Smooth muscle cell (in vitro differentiated cells): ENCODE results near the gene SKI. TPM values are rescaled to one million over a fixed set of nuclear protein-coding genes. Genes with fewer than 3 reads are reported as not detected.

ENCODE experiments used
- DNase-seq: peaks from one replicate; lab custom pipeline; 2025; ENCODE audit not compliant: unreplicated experiment; lab: John Stamatoyannopoulos, UW
- H2AFZ ChIP-seq: fragments of 200-600 bp; sonication (generic); 2 replicates; pipeline ENCODE4 v1.6.0; 2016; ENCODE audit warnings: antibody characterized with exemption, low read depth, mild to moderate bottlenecking
- H3F3A ChIP-seq: fragments of 200-600 bp; sonication (generic); 2 replicates; pipeline ENCODE4 v1.6.0; 2017; ENCODE audit warnings: antibody characterized with exemption, low read depth
- H3K27ac ChIP-seq: fragments of 200-600 bp; sonication (generic); 2 replicates; pipeline ENCODE4 v1.5.1; 2016; ENCODE audit warnings: low read depth, mild to moderate bottlenecking
- H3K27me3 ChIP-seq: fragments of 200-600 bp; sonication (generic); 2 replicates; pipeline ENCODE4 v1.6.1; 2016; ENCODE audit warnings: low read depth, mild to moderate bottlenecking
- H3K36me3 ChIP-seq: fragments of 200-600 bp; sonication (generic); 2 replicates; pipeline ENCODE4 v1.5.1; 2016; ENCODE audit warnings: low read depth
- H3K4me1 ChIP-seq: fragments of 200-600 bp; sonication (generic); 2 replicates; pipeline ENCODE4 v1.5.1; 2016; ENCODE audit warnings: low read depth
- H3K4me2 ChIP-seq: fragments of 200-600 bp; sonication (generic); 2 replicates; pipeline ENCODE4 v1.6.0; 2016; ENCODE audit warnings: mild to moderate bottlenecking
- H3K4me3 ChIP-seq: fragments of 200-600 bp; sonication (generic); 2 replicates; pipeline ENCODE4 v1.5.1; 2016; ENCODE audit warnings: mild to moderate bottlenecking
- H3K79me2 ChIP-seq: fragments of 200-600 bp; sonication (generic); 2 replicates; pipeline ENCODE4 v1.6.0; 2016; ENCODE audit warnings: low read depth, mild to moderate bottlenecking
- H3K9ac ChIP-seq: fragments of 200-600 bp; sonication (generic); 2 replicates; pipeline ENCODE4 v1.6.0; 2016; ENCODE audit warnings: low read depth
- H3K9me3 ChIP-seq: fragments of 200-600 bp; sonication (generic); replicated peaks from 2 replicates; pipeline ENCODE4 v1.5.1; 2016; ENCODE audit warnings: low read depth
- H4K20me1 ChIP-seq: fragments of 200-600 bp; sonication (generic); 2 replicates; pipeline ENCODE4 v1.6.0; 2016; ENCODE audit warnings: low read depth
- CTCF ChIP-seq: fragments of 200-600 bp; sonication (generic); IDR thresholded peaks from 2 replicates; pipeline ENCODE4 v1.5.1; 2017; ENCODE audit warnings: borderline replicate concordance, mild to moderate bottlenecking, antibody characterized with exemption; ENCODE audit not compliant: insufficient read depth, poor library complexity, severe bottlenecking
- WGBS: methylation state at CpG from one replicate; pipeline ENCODE4 v1.1.7; 2016; ENCODE audit warnings: low lambda C conversion rate; 5-methylcytosine and 5-hydroxymethylcytosine counted together
- polyA plus RNA-seq: library from polyadenylated mRNA; unstranded; fragments of >200 nt; fragmentation: Nextera tagmentation; extraction: Ambion mirVana; gene quantifications from 2 replicates; pipeline ENCODE4 v1.2.1, GENCODE V29; 2016
- total RNA-seq: library from RNA; depleted of rRNA; stranded (reverse); fragments of >200 nt; gene quantifications from 2 replicates; pipeline ENCODE4 v1.2.3, GENCODE V29; 2014

SKI gene
- total and polyA plus RNA-seq, 2 experiments from 2014 or later, result 4.2 to 19.6 TPM

GRCh38 chr1:2200308-2200943, 27.7 kb upstream of the SKI start:
- H3K9me3 ChIP-seq, result no peaks in the 10 kb centered on the region
- H3K4me3 ChIP-seq, result no peak overlapping the region
- DNase-seq, result no peak
- peaks cover 14% of the 10 kb centered on the region for H3K79me2 ChIP-seq
- no peak for TF ChIP-seq CTCF
- H3K4me2 ChIP-seq, result peak overlapping the region; percentile 92
- no peaks in the 10 kb centered on the region for H4K20me1 ChIP-seq
- H3K27ac ChIP-seq, result no peak overlapping the region
- H3K27me3 ChIP-seq, result no peaks in the 10 kb centered on the region
- no peak overlapping the region for H3K9ac ChIP-seq
- H3K4me1 ChIP-seq, result peaks cover 8% of the 10 kb centered on the region
- no peak overlapping the region for H2AFZ ChIP-seq
- 83% methylated on average over 21 of the region's 21 CpGs for WGBS
- H3K36me3 ChIP-seq, result no peaks in the 10 kb centered on the region
- H3F3A ChIP-seq, result no peaks in the 10 kb centered on the region

GRCh38 chr1:2201062-2201461, 27.1 kb upstream of the SKI start:
- Histone ChIP-seq H3K9me3 (no peaks in the 10 kb centered on the region), H2AFZ (no peak overlapping the region), H3K4me3 (no peak overlapping the region), H3K27ac (no peak overlapping the region), H3F3A (peaks cover 5% of the 10 kb centered on the region), H3K27me3 (no peaks in the 10 kb centered on the region), H3K4me1 (peaks cover 10% of the 10 kb centered on the region), H4K20me1 (no peaks in the 10 kb centered on the region), H3K79me2 (peaks cover 14% of the 10 kb centered on the region), H3K9ac (no peak overlapping the region), H3K4me2 (no peak overlapping the region), H3K36me3 (no peaks in the 10 kb centered on the region)
- TF ChIP-seq CTCF, result no peak
- 92% methylated on average over 14 of the region's 14 CpGs for WGBS
- DNase-seq, result no peak

GRCh38 chr1:2202008-2202575, 26.0 kb upstream of the SKI start:
- Histone ChIP-seq H3K79me2 (peaks cover 14% of the 10 kb centered on the region), H3K27me3 (no peaks in the 10 kb centered on the region), H3K4me1 (peaks cover 10% of the 10 kb centered on the region), H3K27ac (no peak overlapping the region), H2AFZ (no peak overlapping the region), H3K4me3 (no peak overlapping the region), H3K4me2 (no peak overlapping the region), H3K9me3 (no peaks in the 10 kb centered on the region), H3F3A (peaks cover 5% of the 10 kb centered on the region), H3K36me3 (no peaks in the 10 kb centered on the region), H4K20me1 (no peaks in the 10 kb centered on the region), H3K9ac (no peak overlapping the region)
- WGBS, result 96% methylated on average over 9 of the region's 9 CpGs
- TF ChIP-seq CTCF, result no peak
- DNase-seq, result no peak
